Keratinocyte (primary cell): Measurements from ENCODE around the gene AK8.

Experiments
- CTCF ChIP-seq, 3 experiments: IDR thresholded peaks in 1 of 3; conservative IDR thresholded peaks in 1 of 3; optimal IDR thresholded peaks in 1 of 3; 2 replicates in 2 of 3; 3 replicates in 1 of 3; pipeline versions ENCODE3 to v1.5.1; 2011; ENCODE audit warnings: low read length in 3 of 3, mild to moderate bottlenecking in 3 of 3, moderate library complexity in 2 of 3, control low read depth in 1 of 3, inconsistent platforms in 1 of 3; ENCODE audit not compliant: insufficient read depth in 2 of 3; ENCODE audit errors: extremely low read depth in 1 of 3
- EZH2 ChIP-seq: IDR thresholded peaks from one replicate; pipeline ENCODE4 v1.6.1; 2012; ENCODE audit warnings: inconsistent platforms, mild to moderate bottlenecking, low read length, moderate library complexity

GRCh38 chr9:132832171-132832881 lies 45.8 kb downstream of the AK8 start:
- no peak for TF ChIP-seq EZH2
- TF ChIP-seq CTCF (optimal IDR thresholded peaks at IDR 0.05 in 1 of 3, IDR thresholded peaks at IDR 0.05 in 1 of 3, conservative IDR thresholded peaks at IDR 0.05 in 1 of 3; ENCODE audit: extremely low read depth in 1 of 3, insufficient read depth in 2 of 3, low read length in 3 of 3) = no peak
